ENCODE results near the gene GRIA1.
"Not testable (repeated sequence)": the region's sequence is repeated elsewhere in the genome, so short reads cannot be mapped to it uniquely, and the experiment has no call there.

The GRIA1 gene

DNA sequence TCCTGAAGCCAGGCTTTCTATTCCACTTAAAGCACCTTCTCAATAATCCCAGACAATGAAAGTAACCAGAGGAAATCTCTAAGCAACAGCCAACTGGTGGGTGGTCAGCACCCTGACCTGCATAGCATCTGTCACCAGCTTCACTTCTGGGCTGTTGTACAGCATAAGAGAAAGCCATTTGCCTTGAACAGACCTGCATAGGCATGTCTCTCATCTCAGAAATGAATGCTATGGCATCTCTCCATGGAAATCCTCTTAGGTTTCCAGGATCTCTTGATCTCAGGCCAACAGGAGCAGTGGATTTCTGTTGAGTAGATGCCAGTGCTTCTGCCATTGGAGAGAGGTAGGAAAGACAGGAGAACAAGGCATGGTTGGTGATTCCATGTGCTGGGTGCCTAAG is 213.6 kb downstream of the GRIA1 start:
- Histone ChIP-seq H2AFZ (ENCODE audit: low read depth, low read length) (no peak overlapping the region), H3K9me3 (ENCODE audit: low read length) (no peaks in the 10 kb centered on the region), H3K36me3 (ENCODE audit: insufficient read depth, low read length) (peaks cover 21% of the 10 kb centered on the region), H3K27me3 (ENCODE audit: insufficient read depth, low read length) (no peaks in the 10 kb centered on the region), H3K4me1 (ENCODE audit: insufficient read depth, low read length) (peaks cover 13% of the 10 kb centered on the region), H3K4me3 (ENCODE audit: low read length) (no peak overlapping the region)

DNA sequence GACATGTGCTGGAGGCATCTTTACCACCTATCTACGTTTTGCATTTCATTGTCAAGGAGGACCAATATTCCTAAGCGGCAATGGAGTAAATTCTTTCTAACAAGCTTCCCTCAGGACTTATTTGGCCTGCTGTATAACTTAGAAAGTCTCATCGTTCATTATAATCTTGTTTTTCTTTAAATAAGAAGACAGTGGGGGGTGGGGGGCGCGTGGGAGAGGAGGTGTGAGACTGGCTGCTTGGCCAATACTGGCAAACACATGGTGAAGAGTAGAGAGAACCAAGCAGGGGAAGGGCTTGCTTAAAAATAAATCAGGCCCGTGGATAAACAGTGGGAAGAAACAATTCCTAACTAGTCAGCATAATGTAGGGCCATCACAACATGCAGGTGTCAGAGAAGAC is 217.2 kb downstream of the GRIA1 start:
- H2AFZ ChIP-seq (ENCODE audit: low read depth, low read length), result no peak overlapping the region
- peaks cover under 1% of the 10 kb centered on the region for H3K4me1 ChIP-seq (ENCODE audit: insufficient read depth, low read length)
- no peaks in the 10 kb centered on the region for H3K9me3 ChIP-seq (ENCODE audit: low read length)
- H3K4me3 ChIP-seq (ENCODE audit: low read length), result no peak overlapping the region
- H3K36me3 ChIP-seq (ENCODE audit: insufficient read depth, low read length), result peaks cover 14% of the 10 kb centered on the region
- no peaks in the 10 kb centered on the region for H3K27me3 ChIP-seq (ENCODE audit: insufficient read depth, low read length)

GRCh38 chr5:153711755-153712154 is 221.3 kb downstream of the GRIA1 start:
- H2AFZ ChIP-seq (ENCODE audit: low read depth, low read length), result no peak overlapping the region
- H3K27me3 ChIP-seq (ENCODE audit: insufficient read depth, low read length), result no peaks in the 10 kb centered on the region
- no peaks in the 10 kb centered on the region for H3K36me3 ChIP-seq (ENCODE audit: insufficient read depth, low read length)
- H3K4me1 ChIP-seq (ENCODE audit: insufficient read depth, low read length), result peaks cover 18% of the 10 kb centered on the region
- no peak overlapping the region for H3K4me3 ChIP-seq (ENCODE audit: low read length)
- no peaks in the 10 kb centered on the region for H3K9me3 ChIP-seq (ENCODE audit: low read length)

DNA sequence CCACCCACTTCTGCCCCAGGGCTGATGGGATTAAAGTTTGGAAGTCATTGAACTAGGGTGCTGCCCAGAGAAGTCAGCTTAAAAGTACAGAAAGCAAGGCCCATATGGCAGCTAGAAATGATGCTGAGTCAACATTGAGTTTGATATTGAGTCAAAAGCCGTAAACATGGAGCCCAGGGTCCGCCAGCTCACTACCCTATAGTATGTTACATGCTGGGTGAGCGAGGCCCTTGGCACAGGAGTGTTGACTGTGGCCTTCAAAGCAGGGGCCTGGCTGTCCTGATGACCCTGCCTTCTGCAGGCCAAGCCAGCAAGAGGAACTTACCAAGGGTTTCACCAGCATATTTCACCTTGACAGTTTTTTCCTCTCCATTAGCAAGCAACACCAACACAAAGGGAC is 222.5 kb downstream of the GRIA1 start:
- Histone ChIP-seq H3K36me3 (ENCODE audit: insufficient read depth, low read length) (no peaks in the 10 kb centered on the region), H3K4me1 (ENCODE audit: insufficient read depth, low read length) (peaks cover 18% of the 10 kb centered on the region)

GRCh38 chr5:153713943-153714342 is 223.5 kb downstream of the GRIA1 start:
- H3K4me1 ChIP-seq (ENCODE audit: insufficient read depth, low read length), result peaks cover 18% of the 10 kb centered on the region
- no peaks in the 10 kb centered on the region for H3K36me3 ChIP-seq (ENCODE audit: insufficient read depth, low read length)
- no peak overlapping the region for H3K4me3 ChIP-seq (ENCODE audit: low read length)
- H3K27me3 ChIP-seq (ENCODE audit: insufficient read depth, low read length), result no peaks in the 10 kb centered on the region
- H3K9me3 ChIP-seq (ENCODE audit: low read length), result no peaks in the 10 kb centered on the region
- no peak overlapping the region for H2AFZ ChIP-seq (ENCODE audit: low read depth, low read length)

More for the DNA sequence above, 222.5 kb downstream of the GRIA1 start:
- Histone ChIP-seq H3K9me3 (ENCODE audit: low read length) (no peaks in the 10 kb centered on the region), H3K27me3 (ENCODE audit: insufficient read depth, low read length) (no peaks in the 10 kb centered on the region), H3K4me3 (ENCODE audit: low read length) (no peak overlapping the region), H2AFZ (ENCODE audit: low read depth, low read length) (no peak overlapping the region)

DNA sequence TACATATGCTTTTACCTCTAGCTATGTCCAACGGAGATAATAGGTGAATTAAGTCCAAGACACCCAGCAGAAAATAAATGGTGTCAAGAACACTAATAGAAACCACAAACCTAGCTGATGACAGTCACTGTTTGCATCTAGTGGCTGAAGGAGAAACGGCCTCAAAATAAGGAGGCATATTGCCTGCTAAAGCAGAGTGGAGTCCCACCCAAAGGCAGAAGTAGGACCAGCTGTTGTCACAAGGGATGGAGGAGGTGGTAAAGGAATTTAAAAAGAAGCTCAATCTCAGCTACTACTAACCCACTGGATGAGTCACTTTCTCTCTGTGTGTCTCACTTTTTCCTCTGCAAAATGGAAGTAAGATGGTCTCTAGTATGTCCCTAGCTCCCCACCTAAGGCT is 224.3 kb downstream of the GRIA1 start:
- no peak overlapping the region for H3K4me3 ChIP-seq (ENCODE audit: low read length)
- H2AFZ ChIP-seq (ENCODE audit: low read depth, low read length), result no peak overlapping the region
- peaks cover 18% of the 10 kb centered on the region for H3K4me1 ChIP-seq (ENCODE audit: insufficient read depth, low read length)
- H3K36me3 ChIP-seq (ENCODE audit: insufficient read depth, low read length), result no peaks in the 10 kb centered on the region
- no peaks in the 10 kb centered on the region for H3K9me3 ChIP-seq (ENCODE audit: low read length)
- no peaks in the 10 kb centered on the region for H3K27me3 ChIP-seq (ENCODE audit: insufficient read depth, low read length)

DNA sequence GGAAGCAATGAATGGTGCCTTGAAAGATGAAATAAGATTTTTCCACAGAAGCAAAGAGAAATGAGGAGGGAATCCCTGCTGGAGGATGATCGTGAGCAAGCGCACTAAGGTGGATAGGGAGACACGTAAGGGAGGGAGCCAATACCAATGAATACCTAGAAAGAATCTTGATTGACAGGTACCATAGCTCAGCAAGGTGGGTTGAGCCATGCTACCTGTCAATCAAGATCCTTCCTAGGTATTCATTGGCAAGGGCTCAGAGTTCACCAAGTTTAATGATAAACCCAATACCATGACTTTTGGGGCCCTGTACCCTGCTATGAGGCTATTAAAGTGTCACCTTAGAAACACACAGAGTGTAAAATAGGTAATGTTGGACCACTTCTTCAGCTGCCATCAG is 226.8 kb downstream of the GRIA1 start:
- Histone ChIP-seq H3K27me3 (ENCODE audit: insufficient read depth, low read length) (no peaks in the 10 kb centered on the region), H3K4me1 (ENCODE audit: insufficient read depth, low read length) (peaks cover 18% of the 10 kb centered on the region), H3K36me3 (ENCODE audit: insufficient read depth, low read length) (peaks cover 3% of the 10 kb centered on the region), H2AFZ (ENCODE audit: low read depth, low read length) (no peak overlapping the region), H3K9me3 (ENCODE audit: low read length) (peaks cover 2% of the 10 kb centered on the region), H3K4me3 (ENCODE audit: low read length) (no peak overlapping the region)

DNA sequence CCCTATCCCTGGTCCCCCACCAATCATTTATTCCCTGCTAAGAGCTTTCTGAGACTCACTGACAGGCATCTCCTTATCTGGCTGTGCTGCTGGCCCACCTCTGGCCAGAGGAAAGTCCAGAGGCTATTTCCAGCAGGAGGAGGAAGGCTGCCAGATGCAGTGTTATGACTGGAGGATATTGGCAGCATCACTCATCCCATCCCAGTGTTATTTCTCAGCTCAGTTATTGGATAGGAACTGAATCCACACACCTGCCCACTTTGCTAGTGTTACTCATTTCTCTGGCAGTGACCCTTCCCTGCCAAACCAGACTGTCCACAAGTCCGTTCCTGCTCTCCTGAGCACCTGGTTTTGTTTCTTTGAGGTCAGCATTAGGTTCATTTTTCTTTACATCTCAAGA is 228.2 kb downstream of the GRIA1 start:
- no peak overlapping the region for H2AFZ ChIP-seq (ENCODE audit: low read depth, low read length)
- H3K4me3 ChIP-seq (ENCODE audit: low read length), result no peak overlapping the region
- H3K9me3 ChIP-seq (ENCODE audit: low read length), result peaks cover 2% of the 10 kb centered on the region
- no peaks in the 10 kb centered on the region for H3K27me3 ChIP-seq (ENCODE audit: insufficient read depth, low read length)
- peaks cover 6% of the 10 kb centered on the region for H3K36me3 ChIP-seq (ENCODE audit: insufficient read depth, low read length)
- peaks cover 10% of the 10 kb centered on the region for H3K4me1 ChIP-seq (ENCODE audit: insufficient read depth, low read length)

- no peaks in the 10 kb centered on the region for H3K27me3 ChIP-seq (ENCODE audit: insufficient read depth, low read length)
- H2AFZ ChIP-seq (ENCODE audit: low read depth, low read length), result no peak overlapping the region
- H3K4me3 ChIP-seq (ENCODE audit: low read length), result no peak overlapping the region
- peaks cover 4% of the 10 kb centered on the region for H3K4me1 ChIP-seq (ENCODE audit: insufficient read depth, low read length)
- H3K9me3 ChIP-seq (ENCODE audit: low read length), result peaks cover 2% of the 10 kb centered on the region
- peaks cover 6% of the 10 kb centered on the region for H3K36me3 ChIP-seq (ENCODE audit: insufficient read depth, low read length)
Measured at GRCh38 chr5:153719324-153719723, 228.9 kb downstream of the GRIA1 start.

DNA sequence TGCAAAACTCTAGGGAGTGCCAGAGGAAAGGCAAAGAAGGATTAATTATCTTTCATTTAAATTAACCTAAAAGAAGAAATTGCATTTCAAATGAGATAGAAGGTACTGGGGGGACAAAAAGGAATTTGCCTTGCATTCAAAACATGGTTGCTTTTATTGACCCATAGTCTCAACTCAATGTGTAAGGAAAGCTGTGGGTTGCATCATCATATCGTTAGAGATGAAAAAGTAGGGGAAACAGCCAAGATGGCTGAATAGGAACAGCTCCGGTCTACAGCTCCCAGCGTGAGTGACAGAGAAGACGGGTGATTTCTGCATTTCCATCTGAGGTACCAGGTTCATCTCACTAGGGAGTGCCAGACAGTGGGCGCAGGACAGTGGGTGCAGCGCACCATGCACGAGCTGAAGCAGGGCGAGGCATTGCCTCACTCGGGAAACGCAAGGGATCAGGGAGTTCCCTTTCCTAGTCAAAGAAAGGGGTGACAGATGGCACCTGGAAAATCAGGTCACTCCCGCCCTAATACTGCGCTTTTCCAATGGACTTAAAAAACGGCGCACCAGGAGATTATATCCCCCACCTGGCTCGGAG is 232.6 kb downstream of the GRIA1 start:
- H2AFZ ChIP-seq (ENCODE audit: low read depth, low read length); H3K27me3 ChIP-seq (ENCODE audit: insufficient read depth, low read length); H3K9me3 ChIP-seq (ENCODE audit: low read length); H3K4me1 ChIP-seq (ENCODE audit: insufficient read depth, low read length); H3K36me3 ChIP-seq (ENCODE audit: insufficient read depth, low read length); H3K4me3 ChIP-seq (ENCODE audit: low read length): not testable (repeated sequence)

DNA sequence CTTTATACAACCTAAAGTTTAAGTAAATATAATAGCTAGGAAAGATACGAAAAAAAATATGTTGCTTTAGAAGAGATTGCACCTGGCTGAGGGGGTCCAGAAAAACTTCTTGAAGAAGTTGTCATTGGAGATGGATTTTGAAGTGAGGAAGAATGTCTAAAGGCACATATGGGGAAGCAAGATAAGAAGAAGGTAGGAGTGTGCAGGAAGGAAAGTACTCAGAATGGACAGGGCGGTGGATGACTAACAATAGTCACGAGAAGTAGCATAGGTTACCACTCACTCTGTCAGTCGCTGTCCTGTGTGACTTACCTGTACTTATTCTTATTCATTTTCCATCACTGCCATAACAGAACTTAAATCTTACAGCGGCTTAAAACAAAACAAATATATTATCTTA is 251.6 kb downstream of the GRIA1 start:
- H3K27me3 ChIP-seq (ENCODE audit: insufficient read depth, low read length), result no peaks in the 10 kb centered on the region
- H3K4me1 ChIP-seq (ENCODE audit: insufficient read depth, low read length), result no peaks in the 10 kb centered on the region
- no peak overlapping the region for H2AFZ ChIP-seq (ENCODE audit: low read depth, low read length)
- no peak overlapping the region for H3K4me3 ChIP-seq (ENCODE audit: low read length)
- peaks cover 3% of the 10 kb centered on the region for H3K36me3 ChIP-seq (ENCODE audit: insufficient read depth, low read length)
- peaks cover 2% of the 10 kb centered on the region for H3K9me3 ChIP-seq (ENCODE audit: low read length)

DNA sequence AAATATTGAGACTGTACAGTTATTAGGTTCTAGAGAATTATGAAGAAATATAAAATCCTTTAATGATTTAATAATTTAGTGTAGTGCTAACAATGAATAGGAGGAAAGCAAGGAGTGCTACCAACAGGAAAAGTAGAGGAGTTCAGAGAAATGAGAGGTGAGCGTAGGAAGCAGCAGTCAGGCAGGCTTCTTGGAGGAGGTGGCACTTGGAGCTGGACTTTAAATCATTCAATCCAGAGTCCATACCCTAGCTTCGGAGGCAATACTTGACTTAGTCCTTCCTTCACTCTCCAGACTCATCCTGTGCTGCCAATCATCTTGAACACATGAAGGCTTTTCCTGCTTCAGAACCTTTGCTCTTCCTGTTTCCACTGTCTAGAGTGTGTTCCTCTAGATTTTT is 254.3 kb downstream of the GRIA1 start:
- Histone ChIP-seq H3K27me3 (ENCODE audit: insufficient read depth, low read length) (no peaks in the 10 kb centered on the region), H3K4me1 (ENCODE audit: insufficient read depth, low read length) (peaks cover 6% of the 10 kb centered on the region), H3K36me3 (ENCODE audit: insufficient read depth, low read length) (peaks cover 3% of the 10 kb centered on the region), H3K4me3 (ENCODE audit: low read length) (no peak overlapping the region), H3K9me3 (ENCODE audit: low read length) (peaks cover 7% of the 10 kb centered on the region), H2AFZ (ENCODE audit: low read depth, low read length) (no peak overlapping the region)

- Histone ChIP-seq H3K4me1 (ENCODE audit: insufficient read depth, low read length) (peaks cover 16% of the 10 kb centered on the region), H3K36me3 (ENCODE audit: insufficient read depth, low read length) (peaks cover 3% of the 10 kb centered on the region), H2AFZ (ENCODE audit: low read depth, low read length) (no peak overlapping the region), H3K4me3 (ENCODE audit: low read length) (no peak overlapping the region), H3K9me3 (ENCODE audit: low read length) (peaks cover 7% of the 10 kb centered on the region), H3K27me3 (ENCODE audit: insufficient read depth, low read length) (no peaks in the 10 kb centered on the region)
Measured at GRCh38 chr5:153745778-153746395, 255.4 kb downstream of the GRIA1 start.

- H2AFZ ChIP-seq (ENCODE audit: low read depth, low read length), result no peak overlapping the region
- H3K4me1 ChIP-seq (ENCODE audit: insufficient read depth, low read length), result peaks cover 22% of the 10 kb centered on the region
- H3K4me3 ChIP-seq (ENCODE audit: low read length), result no peak overlapping the region
- H3K9me3 ChIP-seq (ENCODE audit: low read length), result peaks cover 7% of the 10 kb centered on the region
- H3K27me3 ChIP-seq (ENCODE audit: insufficient read depth, low read length), result no peaks in the 10 kb centered on the region
- H3K36me3 ChIP-seq (ENCODE audit: insufficient read depth, low read length), result peaks cover 3% of the 10 kb centered on the region
Measured at GRCh38 chr5:153746440-153746839, 256.0 kb downstream of the GRIA1 start.

All from neuron (in vitro differentiated cells).